Activated CD4-positive, alpha-beta T cell treated with anti-CD3 and anti-CD28 coated beads, Interleukin-2, Interleukin-4, amounts not matched to agents 100 ng/mL and 50 ng/mL, durations not matched to agents 16 hours and 8 hours (primary cell): ENCODE results near the gene HSPA12A.
"Not testable (repeated sequence)": the region's sequence is repeated elsewhere in the genome, so short reads cannot be mapped to it uniquely, and the experiment has no call there.

ENCODE experiments used
- DNase-seq: peaks from one replicate; pipeline ENCODE4 v3.0.0-alpha.2; 2020; ENCODE audit warnings: low spot score

The HSPA12A gene

DNA sequence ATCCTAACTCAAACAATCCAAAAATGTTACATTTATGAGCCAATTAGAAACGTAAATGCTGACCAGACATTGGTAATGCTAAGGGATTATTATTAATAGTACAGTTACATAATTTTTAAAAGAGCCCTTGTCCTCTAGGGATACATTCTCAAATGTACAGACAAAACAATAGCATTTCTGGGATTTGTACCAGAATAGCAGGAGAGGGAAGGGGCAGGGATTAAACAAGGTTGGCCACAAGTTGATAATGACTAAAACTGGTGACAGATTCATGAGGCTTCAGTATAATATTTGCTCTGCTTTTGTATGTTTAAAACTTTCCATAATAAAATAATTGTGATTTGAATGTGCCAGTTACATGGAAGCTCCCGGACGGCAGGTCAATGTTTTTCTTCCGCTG is 27.0 kb downstream of the HSPA12A start:
- DNase-seq = no peak

DNA sequence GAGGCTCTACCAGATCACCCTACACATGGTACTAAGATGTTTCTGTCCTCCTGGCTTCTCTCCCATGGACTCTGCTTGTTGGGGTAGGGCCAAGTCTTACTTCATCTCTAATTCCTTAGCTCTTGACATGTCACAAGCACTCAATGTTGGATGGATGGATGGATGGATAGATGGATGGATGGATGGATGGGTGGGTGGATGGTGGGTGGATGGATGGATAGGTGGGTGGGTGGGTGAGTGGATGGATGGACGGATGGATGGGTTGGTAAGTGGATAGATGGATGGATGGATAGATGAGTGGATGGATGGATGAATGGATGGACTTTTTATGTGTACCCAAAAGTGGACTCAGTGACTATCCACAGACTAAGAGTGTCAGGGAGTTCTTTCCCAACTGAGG is 28.5 kb downstream of the HSPA12A start:
- DNase-seq = no peak

DNA sequence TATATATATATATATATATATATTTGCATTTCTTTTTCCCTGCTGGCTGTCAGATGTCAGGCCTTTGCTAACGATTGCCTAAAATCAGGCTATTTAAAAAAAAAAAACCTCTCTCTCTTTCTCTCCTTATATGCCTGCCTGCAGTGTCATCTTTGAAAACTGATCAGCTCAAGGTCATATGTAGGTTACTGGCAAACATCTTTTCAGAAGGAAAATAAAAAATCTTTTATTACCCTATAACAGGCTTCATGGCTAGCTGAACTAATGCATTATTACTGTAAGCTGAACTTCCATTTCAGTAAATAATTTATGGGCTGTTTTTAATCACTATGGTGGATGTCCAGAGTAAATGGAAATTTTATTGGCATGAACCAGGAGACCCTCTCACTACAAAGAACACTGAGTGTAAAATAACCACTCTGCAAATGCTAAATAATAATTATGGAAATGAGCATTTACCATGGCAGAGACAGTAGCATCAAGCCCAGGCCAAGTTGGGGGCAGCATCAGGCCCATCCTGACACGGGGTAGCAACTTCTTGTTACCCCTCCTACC is 29.3 kb downstream of the HSPA12A start:
- no peak for DNase-seq

DNA sequence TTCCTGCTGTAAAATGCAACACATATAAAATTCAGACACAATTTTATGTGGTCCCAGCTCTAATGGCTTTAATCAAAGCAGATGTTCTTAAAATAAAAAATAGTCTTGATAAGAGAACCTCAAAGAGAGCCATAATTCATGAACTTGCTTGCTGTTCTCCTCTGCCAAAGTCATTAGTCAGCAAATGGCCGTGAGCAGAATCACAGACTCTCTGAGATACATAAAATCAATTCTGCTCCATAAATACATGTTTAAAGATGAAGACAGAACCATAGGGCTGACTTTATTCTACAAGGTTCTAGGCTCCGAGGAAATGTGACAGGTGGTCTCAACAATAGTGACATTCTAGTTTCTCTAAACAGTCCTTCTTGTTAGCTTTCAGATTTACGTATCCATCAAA is 29.8 kb downstream of the HSPA12A start:
- DNase-seq = no peak

DNA sequence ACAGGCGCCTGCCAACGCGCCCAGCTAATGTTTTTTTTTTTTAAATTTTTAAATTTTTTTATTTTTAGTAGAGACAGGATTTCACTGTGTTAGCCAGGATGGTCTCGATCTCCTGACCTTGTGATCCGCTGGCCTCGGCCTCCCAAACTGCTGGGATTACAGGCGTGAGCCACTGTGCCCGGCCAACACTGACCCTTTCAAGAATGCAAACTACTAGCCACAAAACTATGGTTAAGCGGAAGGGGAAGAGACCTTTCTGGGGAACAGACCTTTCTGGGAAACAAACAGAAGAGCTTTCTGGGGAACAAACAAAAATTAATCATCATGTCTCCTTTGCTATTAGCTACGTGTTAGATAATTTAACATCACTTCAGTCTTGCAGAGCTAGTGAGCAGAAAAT is 30.6 kb downstream of the HSPA12A start:
- not testable (repeated sequence) for DNase-seq

DNA sequence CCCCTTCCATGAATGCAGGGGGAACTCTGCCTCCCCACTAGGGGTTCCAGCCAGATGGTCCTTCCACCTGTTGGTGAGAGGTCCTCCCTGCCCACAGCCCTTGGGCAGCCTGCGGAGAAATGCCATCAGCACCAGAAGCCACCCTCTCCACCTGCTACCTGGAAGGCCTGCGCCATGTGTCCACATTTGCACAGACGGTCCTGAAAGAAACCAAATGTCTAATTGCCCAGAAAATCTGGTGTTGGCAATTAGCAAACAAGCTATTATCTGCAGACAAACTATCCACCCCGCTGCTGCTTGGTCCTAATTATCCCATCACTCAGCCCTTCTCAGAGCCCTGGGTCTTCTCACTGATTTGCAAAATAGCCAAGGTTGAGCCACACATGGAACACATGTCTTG is 32.3 kb downstream of the HSPA12A start:
- no peak for DNase-seq

DNA sequence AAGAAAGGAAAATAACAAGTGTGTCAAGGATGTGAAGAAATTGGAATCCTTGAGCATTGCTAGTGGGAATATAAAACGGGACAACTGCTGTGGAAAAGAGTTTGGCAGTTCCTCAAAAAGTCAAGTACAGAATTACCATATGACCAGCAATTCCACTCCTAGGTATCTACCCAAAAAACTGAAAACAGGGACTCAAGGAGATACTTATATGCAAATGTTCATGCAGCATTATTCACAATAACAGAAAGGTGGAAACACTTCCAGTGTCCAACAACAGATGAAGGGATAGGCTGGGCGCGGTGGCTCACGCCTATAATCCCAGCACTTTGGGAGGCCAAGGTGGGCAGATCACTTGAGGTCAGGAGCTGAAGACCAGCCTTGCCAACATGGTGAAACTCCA is 33.5 kb downstream of the HSPA12A start:
- no peak for DNase-seq

DNA sequence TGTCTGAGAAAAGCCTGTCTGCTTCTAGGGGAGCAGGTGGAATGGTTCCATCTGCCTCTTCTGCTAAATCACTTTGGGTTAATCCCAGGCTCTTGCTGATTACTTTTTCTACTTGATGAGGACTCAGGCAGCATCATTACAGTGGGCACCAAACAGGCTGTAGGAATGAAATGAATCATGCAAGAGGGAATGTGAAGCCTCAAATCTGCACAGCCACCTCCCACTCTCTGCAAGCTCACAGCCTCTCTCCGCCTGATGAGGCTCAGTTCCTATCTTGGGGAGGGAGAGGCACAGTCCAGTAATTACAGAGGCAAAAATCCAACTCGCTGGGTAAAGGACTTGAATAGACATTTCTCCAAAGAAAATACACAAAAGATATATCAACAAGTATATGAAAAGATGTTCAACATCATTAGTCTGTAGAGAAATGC is 34.0 kb downstream of the HSPA12A start:
- no peak for DNase-seq

DNA sequence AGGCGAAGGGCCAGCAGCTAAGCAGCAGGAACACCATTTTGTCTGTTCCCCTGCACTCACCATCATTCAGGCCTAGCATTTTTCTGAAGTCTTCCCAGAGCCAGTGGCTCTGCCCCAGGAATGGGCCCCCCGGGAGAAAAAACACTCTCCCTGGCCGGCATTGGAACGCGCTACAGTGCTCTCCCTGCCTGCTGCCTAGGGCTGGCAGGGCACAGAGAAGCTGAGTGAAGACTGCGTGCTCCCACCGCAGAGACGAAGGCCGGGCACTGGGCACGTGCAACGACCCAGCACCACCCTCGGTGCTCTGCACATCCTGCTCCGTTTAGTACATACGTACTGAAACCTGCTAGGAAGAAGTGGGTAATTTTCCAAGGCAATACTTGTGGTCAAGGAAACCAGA is 34.4 kb downstream of the HSPA12A start:
- DNase-seq = no peak

DNA sequence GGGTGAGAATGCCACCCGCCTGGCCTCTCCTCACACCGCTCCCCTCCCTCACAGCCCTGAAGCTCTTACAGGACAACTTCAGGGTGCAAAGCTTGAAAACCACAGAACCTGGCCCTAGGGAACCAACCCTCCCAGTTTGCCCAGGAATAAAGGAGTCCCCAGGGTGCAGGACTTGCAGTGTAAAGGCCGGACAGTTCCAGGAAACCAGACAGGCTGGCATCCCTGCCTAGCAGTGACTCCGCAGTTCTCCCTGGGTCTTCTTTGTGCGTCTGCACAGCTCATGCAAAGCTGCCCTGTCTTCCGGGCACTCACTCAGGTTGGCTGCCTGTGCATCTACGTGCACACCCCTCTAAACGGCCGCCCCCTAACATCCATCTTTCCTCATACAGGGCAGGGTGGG is 36.1 kb downstream of the HSPA12A start:
- no peak for DNase-seq

DNA sequence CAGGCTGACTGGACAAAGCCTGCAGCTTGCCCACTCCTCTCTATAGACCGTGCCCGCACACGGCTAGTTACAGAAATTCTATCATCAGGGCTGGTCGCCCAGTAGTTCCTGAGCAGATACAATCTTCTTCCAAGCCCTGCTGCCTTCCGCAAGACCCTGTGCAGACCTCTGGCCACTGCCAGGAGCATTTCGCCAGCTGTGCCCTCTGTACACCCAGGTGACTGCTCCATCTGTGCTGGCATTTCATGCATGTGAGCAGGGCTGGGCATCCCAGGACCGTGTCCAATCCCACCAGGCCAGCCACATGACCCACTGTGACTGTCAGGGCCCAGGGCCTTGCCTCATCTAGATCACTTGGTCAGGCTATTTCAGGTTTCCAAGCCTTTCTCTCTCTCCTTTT is 36.9 kb downstream of the HSPA12A start:
- no peak for DNase-seq

DNA sequence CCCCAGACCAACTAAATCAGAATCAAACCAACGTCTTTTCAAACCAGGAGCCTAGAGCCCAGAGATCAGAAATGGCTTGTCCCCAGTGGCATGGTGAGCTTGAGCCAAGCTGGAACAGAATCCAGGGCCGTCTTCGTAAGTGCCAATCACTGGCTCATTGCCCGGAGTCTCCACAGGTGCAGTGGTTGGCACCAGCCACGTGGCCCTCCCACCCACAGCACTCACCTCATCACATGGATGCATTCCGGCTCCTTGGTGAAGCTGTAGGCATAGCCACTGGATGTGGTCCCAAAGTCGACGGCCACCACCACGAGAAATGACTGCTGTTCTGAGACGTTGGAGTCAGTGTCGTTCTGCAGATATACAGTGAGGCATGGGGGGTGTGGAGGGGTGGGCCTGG is 37.4 kb downstream of the HSPA12A start:
- DNase-seq = no peak

DNA sequence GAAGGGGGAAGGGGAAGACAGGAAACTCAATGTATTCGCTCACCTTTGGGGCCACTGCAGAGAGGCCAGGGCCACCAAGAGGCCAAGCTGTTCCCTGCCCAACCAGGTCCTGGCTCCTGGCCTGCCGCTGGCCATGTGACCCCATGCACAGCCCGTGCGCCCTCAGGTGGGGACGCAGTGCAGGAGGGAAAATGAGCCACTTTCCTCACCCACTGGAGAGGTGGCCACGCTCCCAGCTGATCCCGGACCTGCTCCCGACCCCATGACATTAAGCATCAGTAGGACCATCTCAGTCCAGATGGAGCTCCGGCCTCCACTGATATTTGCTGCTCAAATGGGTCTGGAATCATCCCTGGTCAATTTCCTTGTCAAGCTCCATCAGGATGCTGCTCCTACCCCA is 40.2 kb downstream of the HSPA12A start:
- DNase-seq = no peak

DNA sequence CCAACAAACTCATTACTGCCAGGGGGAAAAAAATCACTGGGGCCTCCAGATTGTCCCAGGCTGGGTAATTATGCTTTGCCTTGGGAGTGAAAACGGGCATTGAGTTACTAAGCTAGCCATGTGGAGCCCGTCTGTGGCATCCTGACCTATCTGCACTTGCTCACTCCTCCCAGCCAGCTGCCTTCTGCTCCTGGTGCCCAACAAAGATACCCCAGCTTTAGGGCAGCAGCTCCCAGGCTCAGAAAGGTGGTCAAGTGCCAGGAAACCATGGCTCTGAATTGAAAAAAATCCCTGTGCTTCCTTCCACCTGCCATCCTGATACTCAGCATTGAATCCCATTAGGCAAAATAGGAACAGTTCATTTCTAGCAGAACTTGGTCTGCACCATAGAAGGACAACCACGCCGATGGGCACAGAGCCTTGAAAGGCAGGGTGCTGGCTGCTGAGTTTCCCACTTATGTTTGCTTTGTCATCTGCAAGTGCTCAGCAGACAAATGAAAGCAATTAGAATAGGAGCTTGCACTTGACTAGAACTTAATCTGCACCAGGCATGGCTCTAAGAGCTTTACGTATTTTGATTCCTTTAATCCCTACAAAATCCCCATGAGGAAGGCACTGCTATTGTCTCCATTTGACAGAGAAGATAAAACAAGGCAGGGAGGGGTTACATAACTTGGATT is 42.8 kb downstream of the HSPA12A start:
- DNase-seq = no peak

DNA sequence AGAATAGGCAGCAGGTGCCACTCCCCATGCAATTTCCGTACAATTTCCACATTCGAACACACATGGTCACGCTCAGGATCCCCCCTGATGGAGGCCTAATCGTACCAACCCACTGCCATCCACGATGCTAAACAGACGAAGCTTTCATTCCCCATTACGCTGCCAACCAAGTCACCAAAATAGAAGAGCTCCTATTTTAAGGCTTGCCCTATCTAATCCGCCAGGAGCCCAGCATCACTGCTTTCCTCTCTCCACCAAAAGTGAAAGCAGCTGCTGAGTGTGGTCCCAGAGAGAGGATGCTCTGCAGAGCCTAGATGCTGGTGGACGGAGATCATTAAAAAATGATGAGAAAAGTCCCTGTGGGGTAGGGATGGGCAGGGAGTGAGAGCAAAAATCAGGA is 43.3 kb downstream of the HSPA12A start:
- DNase-seq = no peak

DNA sequence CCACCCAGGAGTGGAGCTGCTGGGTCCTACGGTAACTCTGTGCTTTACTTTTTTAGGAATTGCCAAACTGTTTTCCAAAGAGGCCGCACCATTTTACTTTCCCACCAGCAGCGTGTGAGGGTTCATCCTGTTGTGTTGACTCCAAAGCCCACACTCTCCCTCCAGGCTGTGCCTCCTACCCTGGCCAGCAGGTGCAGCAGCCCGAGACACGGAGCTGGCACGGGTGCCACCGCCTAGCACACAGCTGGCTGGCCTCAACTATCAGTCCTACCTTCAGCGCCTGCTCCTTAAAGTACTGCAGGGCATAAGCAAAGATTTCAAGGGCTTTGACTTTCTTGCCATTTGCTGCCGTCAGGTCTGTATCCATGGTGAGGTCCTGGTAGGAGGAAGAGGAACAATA is 44.0 kb downstream of the HSPA12A start:
- no peak for DNase-seq

DNA sequence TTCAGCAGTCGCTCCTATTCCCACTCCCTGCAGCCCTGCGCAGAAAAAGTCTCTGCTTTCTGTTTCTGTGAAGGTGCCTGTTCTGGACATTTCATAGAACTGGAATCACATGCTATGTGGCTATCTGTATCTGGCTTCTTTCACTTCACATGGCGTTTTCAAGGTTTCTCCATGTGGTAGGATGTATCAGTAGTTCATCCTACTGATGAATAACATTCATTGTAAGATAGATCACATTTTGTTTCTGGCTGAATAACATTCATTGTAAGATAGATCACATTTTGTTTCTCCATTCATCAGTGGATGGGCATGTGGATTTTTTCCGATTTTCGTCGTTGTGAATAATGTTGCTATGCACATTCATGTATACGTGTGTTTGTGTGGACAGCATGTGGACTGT is 44.5 kb downstream of the HSPA12A start:
- DNase-seq = no peak

DNA sequence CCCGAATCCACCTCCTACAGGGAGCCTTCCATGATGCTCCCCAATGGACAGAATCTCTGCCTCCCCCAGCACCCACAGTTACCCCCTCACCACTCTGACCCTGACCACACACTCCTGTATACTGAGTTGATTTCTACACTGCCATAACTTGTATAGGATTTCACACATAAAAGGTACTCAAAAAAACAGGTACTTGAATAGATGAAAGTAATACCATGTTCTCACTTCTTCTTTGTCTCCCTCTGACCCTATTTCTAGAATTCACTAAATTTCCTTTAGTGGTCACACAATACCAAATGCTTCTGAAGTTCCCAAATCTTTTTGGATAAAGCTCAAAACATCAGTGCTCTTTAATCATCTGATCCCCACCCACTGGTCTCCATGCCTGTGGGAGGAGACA is 45.4 kb downstream of the HSPA12A start:
- no peak for DNase-seq

DNA sequence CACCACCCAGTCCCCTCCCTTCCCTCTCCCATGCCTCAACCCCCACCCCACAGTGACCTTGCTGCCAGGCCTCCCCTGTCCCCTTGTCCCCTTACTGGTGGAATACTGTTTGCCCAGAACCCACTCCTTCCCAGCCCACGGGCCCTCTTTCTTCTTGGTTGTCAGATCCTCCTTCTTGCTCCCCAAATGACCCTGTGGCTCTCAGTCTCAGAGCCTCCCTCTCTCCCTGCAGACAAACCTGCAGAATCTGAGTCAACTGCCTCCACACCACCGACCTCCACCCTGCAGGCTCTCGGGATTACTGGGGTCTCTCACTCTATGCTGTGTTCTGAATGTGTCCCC is 47.5 kb downstream of the HSPA12A start:
- DNase-seq = no peak

DNA sequence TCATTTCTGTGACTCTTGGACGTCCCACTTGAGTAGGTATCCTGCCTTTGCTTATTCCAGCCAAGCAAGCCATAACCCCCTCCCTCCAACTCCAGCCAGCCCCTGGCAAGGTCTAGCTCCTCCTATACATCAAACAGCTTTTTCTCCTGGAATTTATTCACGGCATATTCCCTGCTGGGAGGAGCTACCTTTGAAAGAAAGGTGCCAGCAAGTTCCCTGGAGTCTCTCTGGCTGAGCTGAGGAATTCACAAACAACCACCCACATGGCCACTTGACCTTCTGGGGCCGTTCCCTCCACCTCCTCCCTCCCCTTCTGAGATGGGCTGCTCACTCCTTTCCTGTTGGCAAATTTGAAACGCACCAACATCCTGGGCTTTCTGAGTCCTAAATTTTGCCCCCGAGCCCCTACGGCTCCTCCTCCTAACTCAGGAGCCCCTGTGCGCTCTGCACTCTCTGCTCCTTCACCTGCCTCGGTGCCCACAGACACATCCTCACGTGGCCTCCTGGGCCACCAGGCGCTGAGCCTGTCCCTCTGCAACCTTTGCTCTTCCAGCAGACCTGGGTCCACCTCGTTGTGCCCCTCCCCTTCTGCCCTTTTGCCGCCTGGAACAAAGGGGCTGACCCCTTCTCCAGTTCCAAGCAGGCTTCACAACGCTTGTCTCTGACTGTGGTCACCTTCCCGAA is 48.0 kb downstream of the HSPA12A start:
- DNase-seq = no peak

DNA sequence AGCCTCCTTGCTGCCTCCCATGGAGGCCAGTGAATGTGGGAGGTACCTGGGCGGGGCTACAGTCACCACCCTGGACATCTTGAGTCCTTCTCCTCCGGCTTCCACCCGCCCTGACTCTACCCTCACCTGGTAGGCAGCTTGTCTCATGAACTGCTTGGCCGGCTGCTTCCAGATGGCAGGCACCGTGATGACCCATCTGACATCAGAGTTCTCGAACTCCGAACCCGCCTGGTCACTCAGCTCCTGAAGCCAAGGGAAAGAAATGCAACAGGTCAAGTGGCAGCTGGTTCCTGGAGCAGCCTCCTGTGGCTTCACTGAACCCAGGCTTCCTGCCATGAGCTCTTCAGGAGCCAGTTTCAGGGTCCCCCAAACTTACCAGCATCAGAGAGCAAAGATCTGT is 50.1 kb downstream of the HSPA12A start:
- no peak for DNase-seq

DNA sequence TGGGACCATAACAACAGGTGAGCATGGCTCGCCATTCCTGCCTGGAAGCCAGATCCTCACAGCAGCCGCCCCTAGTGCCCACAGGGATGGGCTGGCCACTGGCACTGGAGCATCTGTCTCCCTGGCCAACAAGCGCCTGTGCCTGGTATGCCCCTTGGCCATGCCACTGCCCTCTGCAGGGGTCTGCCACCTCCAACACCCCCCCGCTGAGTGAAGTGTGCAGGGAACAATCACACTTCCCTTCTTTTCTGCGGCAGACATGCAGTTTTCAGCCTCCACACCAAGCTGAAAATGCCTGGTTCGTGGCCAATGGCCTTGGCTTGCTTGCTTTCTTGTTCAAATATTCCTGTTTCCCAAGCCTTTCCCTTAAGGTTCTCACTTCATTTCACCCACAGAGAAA is 50.7 kb downstream of the HSPA12A start:
- DNase-seq = no peak

DNA sequence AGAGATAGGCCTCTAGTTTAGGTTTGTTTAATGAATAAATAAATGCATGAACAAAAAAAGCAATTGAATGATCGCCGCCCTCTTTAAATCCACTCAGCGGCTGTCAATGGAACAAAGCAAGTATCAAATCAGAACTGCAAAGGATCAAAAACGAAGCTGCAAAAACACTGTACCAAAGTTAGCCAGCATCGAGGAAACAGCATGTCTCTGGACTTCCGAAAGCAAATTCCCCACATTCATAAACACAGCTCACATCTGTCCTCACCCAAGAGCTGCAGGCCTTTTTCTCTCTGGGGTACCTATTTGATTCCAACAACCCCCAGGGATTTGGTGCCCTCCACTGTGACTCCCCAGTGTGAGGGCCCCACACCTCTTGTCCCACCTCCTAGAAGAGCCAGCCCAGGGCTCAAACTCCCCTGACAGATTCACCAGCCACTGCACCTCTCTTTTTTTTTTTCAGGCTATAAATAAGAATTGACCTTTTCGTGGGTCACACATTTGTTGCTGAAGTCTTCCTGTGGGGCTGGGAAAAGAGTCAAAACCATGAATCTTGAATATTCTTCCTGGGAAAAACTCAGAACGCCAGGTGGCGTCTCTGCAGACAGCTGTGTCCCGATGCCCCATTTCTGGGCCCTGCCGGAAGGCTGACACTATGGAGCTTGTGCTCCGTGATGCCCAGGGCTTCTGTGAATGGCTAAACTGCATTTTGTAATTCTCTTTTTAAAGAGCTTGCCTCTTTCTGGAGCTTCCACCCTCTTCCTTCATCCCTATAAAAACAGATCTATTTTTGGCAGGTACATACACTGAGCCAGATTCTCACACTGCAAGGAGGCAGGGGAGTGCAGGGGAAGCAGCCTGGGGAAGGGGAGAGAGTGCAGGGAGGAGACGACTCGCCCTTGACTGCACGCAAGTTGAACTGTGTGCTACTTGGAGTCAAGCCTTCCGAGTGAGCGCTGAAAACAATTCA is 51.7 kb downstream of the HSPA12A start:
- DNase-seq = no peak
